Tibial nerve (tissue), 4 donors: ENCODE data around the gene SEL1L2.

ENCODE experiments used
- EP300 ChIP-seq, 2 donors: sonication (generic); formaldehyde crosslinking; IDR thresholded peaks; one replicate each; pipeline ENCODE4 v1.6.1; 2017; ENCODE audit warnings: antibody characterized with exemption in 2 of 2, mild to moderate bottlenecking in 1 of 2
- POLR2A ChIP-seq, 2 donors: fragments of 450-650 bp; IDR thresholded peaks; one replicate each; pipeline ENCODE4 v1.6.1; 2017; ENCODE audit warnings: antibody characterized with exemption in 2 of 2, mild to moderate bottlenecking in 2 of 2, moderate library complexity in 2 of 2
- TF ChIP-seq, protein P1 (sequence below), 5 experiments: fragments of 200-600 bp in 3 of 5; fragments of 450-650 bp in 2 of 5; sonication (generic) in 3 of 5; IDR thresholded peaks; one replicate each; pipeline ENCODE4 v1.5.1; 2016 to 2019; ENCODE audit warnings: antibody characterized with exemption in 5 of 5, mild to moderate bottlenecking in 3 of 5, moderate library complexity in 2 of 5

DNA sequence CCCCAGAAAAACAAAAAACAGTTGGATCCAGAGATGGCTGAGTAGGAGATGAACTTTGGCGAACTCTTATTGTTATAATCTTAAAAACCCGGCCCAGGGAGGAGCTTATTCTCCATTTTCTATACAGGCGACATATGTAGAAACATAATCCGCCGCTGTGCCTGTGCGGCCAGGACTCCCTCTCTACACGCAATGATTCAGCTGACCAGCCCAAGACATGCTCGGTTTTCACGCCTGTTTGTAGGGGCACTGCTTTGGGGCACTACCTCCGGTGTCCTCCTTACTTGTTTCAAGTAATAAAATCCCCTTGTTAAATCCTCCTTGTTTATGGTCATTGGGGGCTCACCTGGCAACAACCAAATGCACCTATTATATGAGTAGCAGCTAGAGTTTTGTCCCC lies 89.9 kb downstream of the SEL1L2 start:
- TF ChIP-seq, protein P1, sequence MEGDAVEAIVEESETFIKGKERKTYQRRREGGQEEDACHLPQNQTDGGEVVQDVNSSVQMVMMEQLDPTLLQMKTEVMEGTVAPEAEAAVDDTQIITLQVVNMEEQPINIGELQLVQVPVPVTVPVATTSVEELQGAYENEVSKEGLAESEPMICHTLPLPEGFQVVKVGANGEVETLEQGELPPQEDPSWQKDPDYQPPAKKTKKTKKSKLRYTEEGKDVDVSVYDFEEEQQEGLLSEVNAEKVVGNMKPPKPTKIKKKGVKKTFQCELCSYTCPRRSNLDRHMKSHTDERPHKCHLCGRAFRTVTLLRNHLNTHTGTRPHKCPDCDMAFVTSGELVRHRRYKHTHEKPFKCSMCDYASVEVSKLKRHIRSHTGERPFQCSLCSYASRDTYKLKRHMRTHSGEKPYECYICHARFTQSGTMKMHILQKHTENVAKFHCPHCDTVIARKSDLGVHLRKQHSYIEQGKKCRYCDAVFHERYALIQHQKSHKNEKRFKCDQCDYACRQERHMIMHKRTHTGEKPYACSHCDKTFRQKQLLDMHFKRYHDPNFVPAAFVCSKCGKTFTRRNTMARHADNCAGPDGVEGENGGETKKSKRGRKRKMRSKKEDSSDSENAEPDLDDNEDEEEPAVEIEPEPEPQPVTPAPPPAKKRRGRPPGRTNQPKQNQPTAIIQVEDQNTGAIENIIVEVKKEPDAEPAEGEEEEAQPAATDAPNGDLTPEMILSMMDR (IDR thresholded peaks at IDR 0.05), result no peak
- TF ChIP-seq POLR2A (IDR thresholded peaks at IDR 0.05) (no peak), EP300 (IDR thresholded peaks at IDR 0.05) (no peak)
